GM10266 (cell line): ENCODE data around the gene ARPC5L.

ENCODE experiments used
- DNase-seq: peaks from one replicate; pipeline ENCODE4 v3.0.0; 2012; ENCODE audit errors: extremely low spot score
- TF ChIP-seq, protein P1 (sequence below): IDR thresholded peaks from 2 replicates; pipeline ENCODE4 v1.5.1; 2012; ENCODE audit warnings: mild to moderate bottlenecking, low read depth; ENCODE audit not compliant: control insufficient read depth, insufficient read depth; ENCODE audit errors: missing control alignments

ARPC5L gene

DNA sequence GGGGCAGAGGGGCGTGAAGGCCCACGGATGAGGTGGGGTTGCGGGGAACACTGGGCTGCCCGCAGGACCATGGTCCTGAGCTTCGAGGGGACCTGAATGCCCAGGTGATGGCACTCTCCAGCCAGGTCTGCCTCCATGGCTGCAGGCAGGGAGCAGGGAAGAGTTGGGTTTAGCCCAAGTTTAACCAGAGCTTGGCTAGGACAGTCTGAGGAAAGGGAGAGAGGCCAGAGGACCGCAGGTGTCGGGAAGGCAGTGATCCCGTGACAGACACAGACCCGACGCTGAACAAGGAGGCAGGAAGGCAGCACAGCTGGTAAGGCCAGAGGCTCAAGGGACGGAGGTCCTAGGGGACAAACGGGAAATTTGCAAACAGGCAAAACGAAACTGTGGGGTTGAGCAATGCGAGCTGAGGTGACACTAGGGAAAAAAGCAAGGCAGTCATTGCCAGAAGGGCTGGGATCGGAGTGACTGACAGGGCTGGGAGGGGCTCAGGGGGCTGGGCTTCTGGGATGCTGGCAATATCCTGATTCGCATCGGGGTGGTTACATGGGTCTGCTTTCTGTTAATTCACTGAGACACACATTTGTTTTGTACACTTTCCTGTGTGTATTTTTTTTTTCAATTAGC is 25.0 kb downstream of the ARPC5L start:
- no peak for DNase-seq
- TF ChIP-seq, protein P1, sequence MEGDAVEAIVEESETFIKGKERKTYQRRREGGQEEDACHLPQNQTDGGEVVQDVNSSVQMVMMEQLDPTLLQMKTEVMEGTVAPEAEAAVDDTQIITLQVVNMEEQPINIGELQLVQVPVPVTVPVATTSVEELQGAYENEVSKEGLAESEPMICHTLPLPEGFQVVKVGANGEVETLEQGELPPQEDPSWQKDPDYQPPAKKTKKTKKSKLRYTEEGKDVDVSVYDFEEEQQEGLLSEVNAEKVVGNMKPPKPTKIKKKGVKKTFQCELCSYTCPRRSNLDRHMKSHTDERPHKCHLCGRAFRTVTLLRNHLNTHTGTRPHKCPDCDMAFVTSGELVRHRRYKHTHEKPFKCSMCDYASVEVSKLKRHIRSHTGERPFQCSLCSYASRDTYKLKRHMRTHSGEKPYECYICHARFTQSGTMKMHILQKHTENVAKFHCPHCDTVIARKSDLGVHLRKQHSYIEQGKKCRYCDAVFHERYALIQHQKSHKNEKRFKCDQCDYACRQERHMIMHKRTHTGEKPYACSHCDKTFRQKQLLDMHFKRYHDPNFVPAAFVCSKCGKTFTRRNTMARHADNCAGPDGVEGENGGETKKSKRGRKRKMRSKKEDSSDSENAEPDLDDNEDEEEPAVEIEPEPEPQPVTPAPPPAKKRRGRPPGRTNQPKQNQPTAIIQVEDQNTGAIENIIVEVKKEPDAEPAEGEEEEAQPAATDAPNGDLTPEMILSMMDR, result no peak

DNA sequence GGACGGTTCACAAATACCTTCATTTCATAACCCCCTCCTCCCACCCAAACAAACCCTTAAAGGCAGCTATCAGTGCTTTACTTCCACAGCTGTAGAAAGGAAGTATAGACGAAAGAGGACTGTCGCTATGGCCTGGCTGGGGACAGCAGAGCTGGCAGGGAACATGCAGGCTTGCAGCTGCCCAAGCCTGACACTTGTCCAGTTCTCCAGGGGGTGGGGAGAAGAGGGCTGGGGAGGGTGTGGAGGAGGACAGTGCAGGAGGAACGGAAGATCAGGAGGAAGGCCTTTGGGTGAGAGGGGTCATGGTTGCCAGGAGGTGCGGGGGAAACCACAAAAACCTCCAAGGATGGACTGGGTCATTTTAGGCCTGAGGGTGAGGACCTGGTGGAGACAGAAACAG is 25.9 kb downstream of the ARPC5L start:
- TF ChIP-seq, protein P1, result no peak
- DNase-seq, result no peak

DNA sequence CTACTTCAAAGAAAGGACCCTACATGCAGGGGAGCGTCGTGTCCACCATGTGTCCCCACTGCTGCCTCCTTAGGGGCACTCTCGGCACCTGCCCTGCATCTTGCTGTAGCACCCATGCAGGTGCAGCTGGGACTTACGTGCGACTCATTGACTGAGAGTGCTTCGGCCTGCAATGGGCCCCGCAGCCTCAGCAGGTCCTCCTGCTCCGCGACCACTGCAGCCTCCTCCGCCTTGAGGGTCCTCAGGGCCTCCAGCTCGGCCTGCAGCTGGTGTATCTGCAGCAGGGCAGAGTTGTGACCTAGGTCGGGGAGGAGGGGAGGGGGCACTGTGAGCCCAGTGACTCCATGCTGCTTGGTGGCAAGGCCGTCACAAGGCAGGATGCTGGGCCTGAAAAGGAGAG is 27.1 kb downstream of the ARPC5L start:
- no peak for DNase-seq
- TF ChIP-seq, protein P1, result no peak

DNA sequence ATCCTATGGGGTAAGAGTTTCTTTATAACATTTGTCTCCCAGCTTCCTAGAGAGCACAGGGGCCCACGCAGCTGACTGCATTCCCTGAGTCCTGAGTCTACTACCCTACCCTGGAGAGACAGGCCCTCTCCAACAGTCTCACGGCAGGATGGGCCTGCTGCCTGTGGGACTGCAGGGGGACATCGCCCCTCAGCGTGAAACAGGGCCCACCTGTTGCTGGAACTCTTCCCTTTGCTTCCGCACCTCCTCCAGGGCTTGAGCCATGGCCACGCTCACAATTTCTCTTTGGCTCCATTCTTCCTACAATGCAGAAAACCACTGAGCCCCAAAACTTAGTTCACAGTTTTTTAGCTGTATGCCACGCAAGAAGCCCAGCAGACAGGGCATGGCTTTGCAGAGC is 28.2 kb downstream of the ARPC5L start:
- TF ChIP-seq, protein P1, result no peak
- DNase-seq, result no peak

DNA sequence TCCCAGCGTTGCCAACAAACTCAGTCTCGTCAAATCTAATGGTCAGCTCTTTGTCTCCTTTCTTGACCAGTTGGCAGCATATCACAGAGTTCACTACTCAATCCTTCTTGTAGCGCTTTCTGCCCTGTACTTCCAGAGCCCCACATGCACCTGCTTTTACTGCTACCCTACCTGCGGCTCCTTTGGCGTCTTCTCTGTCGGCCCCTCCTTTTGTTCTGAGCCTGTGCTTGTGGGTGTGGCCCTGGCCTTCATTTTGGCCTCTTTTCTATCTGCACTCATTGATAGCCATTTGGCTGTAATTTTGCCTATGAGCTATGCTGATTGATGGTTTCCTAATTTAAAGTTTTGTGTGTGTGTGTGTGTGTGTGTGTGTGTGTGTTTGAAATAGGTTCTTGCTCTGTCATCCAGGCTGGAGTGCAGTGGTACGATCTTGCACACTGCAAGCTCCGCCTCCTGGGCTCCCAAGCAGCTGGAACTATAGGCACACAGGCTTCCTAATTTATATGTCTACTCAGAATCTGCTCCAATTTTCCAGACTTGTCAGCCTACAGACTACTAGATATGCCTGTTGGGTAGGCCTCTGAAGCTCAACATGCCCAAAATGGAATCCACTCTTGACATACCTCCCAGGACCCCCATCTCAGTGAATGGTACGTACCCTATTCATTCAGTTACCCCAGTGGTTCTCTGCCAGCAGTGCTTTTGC is 32.3 kb downstream of the ARPC5L start:
- no peak for DNase-seq
- TF ChIP-seq, protein P1, result no peak

DNA sequence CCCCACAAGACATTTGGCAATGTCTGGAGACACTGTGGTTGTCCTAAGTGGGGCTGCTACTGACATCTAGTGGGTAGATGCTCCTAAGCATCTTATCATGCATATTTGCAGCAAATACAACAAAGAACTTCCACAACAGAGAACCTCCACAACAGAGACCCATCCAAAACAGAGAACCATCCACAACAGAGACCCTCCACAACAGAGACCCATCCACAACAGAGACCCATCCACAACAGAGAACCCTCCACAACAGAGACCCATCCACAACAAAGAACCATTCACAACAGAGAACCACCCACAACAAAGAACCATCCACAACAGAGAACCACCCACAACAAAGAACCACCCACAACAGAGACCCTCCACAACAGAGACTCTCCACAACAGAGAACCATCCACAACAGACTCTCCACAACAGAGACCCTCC is 32.8 kb downstream of the ARPC5L start:
- DNase-seq, result peak; percentile 34
- TF ChIP-seq, protein P1, result peak; percentile 66
